Loucy (cell line): ENCODE results near the gene CTBP2.

Source experiments
- CTCF ChIP-seq: fragments of 200-600 bp; sonication (generic); conservative IDR thresholded peaks from 2 replicates; pipeline ENCODE4 v1.5.1; 2014; ENCODE audit warnings: mild to moderate bottlenecking, antibody characterized with exemption, low read length
- EZH2phosphoT487 ChIP-seq: fragments of 200-600 bp; IDR thresholded peaks from 2 replicates; pipeline ENCODE4 v1.6.1; 2018; ENCODE audit warnings: antibody characterized with exemption, mild to moderate bottlenecking, moderate library complexity, borderline replicate concordance

- no peak for TF ChIP-seq CTCF
- TF ChIP-seq EZH2phosphoT487: no peak
Observed at GRCh38 chr10:125201791-125202622, 41.6 kb upstream of the CTBP2 start.
